Activated gamma-delta T cell treated with Interleukin-2 at 50 U/mL for 16 hours (primary cell): ENCODE results near the gene SLC13A5.
"Not testable (repeated sequence)": the region's sequence is repeated elsewhere in the genome, so short reads cannot be mapped to it uniquely, and the experiment has no call there.

ENCODE experiments used
- DNase-seq: peaks from one replicate; pipeline ENCODE4 v3.0.0-alpha.2; 2020

Gene SLC13A5

DNA sequence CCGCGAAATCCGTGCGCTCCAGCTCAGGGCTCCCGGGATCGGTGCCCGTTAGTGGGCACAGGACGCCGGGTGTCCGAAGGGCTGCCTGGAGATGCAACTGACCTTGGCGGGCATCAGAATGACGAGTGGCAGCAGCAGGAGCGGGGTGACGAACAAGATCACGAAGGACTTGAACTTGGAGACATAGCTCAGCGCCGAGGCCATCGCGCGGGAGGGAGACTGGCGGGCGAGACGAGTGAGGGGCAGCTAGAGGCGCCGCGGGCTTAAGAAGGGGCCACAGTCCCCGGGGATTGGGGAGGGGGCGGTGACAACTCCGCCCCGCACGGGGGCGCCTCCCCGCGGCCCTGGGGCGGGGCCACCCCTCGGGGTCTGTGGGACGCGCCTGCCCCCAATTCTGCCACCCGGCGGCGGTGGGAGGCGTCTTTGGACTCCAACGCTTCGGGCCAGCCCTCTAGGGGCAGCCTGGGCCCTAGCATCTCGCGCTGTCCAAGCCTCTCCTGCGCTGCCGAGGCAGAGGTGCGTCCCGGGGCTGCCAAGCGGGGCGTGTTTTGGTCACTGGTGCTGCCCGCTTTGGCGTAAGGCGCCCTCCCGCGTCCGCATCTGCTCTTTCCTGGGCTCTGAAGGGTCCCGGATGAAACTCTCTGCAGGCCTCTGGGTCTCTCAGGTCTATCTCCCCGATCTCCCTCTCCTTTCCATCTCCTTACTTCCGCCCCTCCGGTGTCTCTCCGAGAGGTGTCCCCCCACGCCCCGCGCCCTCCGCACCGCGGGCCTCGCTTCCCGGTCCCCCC lies at the start of gene SLC13A5:
Gene SLC13A5 (minus strand): TSS at position 240 of the 788 bp plus-strand sequence. CDS start 36 bp downstream, at position 204.
- DNase-seq, result no peak

DNA sequence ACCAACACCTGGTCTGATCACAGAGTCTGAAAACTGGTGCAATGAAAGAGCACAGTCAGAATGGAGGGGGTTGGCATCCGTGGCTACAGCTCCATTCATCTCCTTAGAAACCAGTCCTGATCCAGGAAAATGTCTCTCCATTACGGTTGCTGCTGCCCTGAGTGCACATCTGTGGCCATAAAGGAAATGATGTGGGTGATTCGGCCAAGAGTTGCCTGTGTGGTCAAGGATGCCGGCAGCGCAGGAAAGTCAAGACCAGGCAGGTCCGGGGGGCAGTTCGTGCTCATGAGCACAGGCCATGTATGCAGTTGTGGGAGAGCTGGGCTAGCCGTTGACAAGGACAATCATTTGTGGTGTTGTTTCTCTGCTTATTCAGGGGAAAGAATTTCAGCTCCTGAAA lies 48.6 kb upstream of the SLC13A5 start:
- no peak for DNase-seq

DNA sequence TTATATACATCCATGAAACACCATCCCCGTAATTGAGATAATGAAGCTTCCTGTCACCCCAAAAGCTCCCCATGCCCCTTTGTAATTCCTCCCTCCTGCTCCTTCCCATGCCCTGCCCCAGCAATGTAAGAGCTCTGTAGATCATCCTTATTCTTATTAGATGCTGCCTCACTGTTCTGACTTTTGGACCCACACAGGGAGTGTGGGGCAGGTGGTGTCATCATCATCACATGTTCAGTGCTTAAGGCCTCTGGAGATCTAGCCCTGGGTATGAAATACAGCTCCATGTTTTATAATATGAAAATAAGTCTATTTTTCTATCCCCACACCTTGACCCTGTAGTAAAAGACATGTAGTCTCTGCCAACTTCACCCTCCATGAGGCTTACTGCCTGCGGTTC lies 44.6 kb upstream of the SLC13A5 start:
- DNase-seq, result no peak

DNA sequence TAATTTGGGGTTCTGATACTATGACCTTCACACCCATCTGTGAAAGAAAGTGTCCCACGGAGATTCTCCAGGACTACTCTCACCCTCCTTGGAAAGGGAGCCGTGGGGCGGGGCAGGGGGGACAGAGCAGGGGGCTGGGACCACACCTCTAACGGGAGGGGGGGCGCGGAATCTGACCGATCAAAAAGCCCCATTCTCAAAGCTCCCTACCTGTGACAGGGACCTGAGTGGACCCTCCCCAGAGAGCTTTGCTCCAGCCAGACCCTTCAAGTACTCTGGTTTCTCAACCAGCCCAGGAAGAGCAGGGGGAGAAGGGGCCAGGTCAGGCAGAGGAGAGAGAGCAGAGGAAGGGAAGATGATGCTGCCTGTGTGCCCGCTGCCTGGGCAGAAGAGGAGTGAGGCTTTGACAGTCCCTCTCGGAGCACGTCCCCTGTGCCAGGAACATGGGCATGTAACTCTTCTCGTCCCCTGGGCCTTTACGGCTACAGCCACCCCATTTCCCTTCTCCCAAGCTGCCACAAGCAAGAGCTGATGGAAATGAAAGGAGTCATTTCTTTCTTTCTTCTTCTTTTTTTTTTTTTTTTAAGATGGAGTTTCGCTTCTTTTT lies 43.4 kb upstream of the SLC13A5 start:
- no peak for DNase-seq

DNA sequence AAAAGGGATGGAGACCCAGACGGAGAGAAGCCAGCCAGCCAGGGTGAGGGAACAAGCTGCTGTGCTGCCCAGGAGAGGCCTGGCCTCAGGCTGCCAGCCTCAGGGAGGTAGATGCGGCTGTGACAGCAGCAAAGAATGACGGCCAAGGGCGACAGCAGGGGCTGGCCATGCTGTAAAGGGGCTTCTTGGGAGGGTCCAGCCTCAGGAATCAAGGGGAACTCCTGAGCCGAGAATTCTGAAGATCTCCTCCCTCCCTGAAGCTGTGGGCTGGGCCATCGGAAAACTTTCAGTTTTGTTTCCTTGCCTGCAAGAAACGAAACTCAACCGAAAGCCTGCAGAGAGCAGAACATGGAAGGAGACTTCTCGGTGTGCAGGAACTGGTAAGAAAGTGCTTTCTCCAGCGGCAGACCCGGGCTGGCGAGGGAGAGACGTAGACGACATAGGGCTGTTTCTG lies 42.6 kb upstream of the SLC13A5 start, which contains the start of gene XAF1:
Gene XAF1 (plus strand): TSS at position 316 of the 454 bp plus-strand sequence. CDS start 33 bp downstream, at position 349.
- peak; percentile 35 for DNase-seq

DNA sequence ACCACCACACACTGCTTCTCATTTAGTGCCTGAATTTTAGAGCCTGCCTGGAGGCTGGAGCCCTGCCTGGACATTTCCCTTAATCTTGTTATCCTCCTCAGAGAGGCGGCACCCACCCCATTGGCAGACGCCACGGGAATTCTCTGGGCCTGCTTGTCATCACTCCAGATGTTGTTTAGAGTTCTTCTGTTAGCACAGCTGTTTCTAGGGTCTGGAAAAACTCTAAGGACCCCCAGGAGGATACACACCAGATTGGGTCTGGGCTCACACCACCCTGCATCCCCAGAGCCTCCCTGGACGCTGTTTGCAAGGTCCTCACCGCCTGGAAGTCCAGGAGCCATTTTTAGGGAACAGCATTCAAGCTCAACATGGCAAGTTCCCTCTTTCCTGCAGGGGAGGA lies 42.1 kb upstream of the SLC13A5 start:
- no peak for DNase-seq

DNA sequence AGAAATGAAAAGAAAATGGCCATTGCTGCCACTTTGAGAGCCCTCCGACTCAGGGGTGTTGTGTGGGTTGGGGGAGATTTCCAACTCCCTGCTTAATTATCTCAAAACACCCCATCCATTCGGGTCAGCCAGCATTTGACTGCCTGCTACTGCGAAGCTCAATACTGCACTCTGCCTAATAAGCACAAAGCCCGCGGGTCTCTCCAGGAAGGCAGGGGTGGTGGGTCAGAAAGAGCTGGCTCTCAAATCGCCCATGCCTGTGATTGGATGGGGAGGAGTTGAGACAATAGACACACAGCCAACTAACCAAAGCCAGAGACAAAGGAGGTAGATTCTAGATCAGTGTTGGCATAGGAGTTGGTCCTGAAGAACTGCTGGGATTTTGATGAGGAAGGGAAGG lies 40.4 kb upstream of the SLC13A5 start:
- no peak for DNase-seq

DNA sequence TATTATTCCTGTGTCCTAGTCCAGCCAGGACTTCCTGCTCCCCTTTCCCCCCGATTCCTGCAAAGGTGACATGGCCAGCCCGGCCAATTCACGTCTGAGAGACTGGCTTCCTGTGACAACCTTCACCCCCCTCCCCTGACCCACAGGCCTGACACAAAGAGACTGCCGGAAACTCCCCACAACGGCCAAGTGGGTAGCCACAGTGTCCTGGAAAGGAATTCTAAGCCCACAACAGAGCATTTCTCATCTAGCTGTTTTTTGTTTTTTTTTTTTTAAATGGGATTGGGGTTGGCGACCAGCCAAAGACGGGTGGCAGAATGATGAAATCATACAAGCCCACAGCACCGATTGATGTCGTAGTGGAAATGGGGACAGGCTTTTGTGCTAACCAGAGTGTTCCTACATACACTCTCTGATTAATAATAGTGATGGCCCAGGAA lies 39.9 kb upstream of the SLC13A5 start:
- DNase-seq, result peak; percentile 37

DNA sequence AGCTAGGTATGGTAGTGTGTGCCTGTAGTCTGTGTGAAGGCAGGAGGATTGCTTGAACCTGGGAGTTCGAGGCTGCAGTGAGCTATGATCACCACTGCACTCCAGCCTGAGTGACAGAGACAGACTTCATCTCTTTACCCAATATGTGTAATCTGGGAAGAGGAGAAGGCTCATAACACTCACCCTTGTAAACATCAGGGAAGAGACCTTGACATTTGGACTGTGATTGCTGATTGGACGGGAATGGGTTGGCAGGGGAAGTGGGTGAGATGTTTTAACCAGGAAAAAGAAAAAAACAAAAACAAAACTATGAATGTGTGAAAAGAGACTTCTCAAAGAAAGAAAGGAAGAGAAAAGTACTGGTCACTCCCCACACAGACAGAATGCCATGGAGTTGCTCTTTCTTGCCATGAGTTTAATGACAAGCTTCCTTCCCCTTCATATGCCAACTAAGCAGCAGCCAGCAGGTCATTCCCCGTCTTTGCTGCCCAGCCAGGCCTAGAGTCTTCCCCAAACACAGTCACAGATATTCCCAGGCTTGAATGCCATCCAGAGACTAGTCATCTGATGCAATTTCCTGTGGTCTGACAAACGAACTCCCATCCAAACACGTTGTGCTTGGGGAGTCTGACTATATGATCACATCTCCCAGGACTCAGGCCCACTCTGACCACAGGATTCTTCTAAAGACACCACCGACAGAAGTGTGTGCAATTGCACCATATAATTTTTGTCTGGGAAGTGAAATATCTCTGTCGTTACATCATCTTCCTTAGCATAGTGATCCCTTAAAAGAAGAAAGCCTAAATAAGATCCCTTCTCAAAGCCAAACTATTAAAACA lies 39.1 kb upstream of the SLC13A5 start:
- no peak for DNase-seq

DNA sequence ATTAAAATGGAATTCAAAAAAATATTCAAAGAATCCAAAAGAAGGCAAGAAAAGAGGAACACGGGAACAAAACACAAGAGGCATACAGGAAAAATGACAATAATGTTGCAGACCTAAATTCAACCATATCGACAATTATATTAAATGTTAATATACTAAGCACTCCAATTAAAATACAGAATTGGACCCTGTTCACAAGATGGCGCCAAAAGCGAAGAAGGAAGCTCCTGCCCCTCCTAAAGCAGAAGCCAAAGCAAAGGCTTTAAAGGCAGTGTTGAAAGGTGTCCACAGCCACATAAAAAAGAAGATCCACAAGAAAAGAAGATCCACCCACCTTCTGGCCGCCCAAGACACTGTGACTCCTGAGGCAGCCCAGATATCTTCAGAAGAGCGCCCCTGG lies 36.4 kb upstream of the SLC13A5 start:
- no peak for DNase-seq

DNA sequence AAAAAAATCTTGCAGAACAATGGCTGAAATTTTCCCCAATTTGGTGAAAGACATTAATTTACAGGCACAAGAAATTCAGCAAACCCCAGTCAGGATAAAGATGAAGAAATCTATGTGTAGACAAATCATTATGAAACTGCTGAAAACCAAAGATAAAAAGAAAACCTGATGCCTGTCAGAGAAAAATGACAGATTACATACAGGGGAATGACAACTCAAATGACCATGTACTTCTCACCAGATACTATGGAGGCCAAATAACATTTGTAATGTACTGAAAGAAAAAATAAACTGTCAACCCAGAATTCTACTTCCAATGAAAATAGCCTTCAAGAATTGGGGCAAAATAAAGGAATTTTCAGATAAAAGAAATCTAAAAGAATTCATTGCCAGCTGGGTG lies 35.4 kb upstream of the SLC13A5 start:
- DNase-seq, result no peak

DNA sequence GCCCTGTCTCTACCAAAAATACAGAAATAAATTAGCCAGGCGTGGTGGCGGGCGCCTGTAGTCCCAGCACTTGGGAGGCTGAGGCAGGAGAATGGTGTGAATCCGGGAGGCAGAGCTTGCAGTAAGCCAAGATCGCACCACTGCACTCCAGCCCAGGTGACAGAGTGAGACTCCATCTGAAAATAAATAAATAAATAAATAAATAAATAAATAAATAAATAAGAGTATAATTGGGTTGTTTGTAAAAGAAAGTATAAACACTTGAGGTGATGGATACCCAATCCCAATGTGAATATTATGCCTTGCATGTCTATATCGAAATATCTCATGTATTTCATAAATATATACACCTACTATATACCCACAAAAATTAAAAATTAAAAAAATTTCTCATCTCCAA lies 33.5 kb upstream of the SLC13A5 start:
- DNase-seq, result not testable (repeated sequence)

DNA sequence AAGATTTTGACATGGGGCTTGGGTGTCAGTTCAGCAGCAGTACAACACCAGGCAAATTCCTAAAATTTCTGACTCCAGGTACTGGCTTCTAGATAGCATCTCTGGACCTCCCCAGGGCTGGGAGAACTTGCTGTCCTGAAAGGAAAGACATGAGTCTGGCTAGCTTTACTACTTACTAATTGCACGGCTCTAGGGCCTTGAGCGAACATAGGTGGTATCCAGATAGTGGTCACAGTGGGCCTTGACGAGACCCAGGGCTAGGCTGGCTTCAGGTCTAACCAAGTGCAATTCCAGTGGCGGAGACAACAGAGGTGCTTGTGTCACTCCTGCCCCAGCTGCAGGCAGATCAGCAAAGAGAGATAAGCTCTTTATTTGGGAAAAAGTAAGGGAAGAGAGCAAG lies 16.4 kb upstream of the SLC13A5 start:
- DNase-seq, result no peak

DNA sequence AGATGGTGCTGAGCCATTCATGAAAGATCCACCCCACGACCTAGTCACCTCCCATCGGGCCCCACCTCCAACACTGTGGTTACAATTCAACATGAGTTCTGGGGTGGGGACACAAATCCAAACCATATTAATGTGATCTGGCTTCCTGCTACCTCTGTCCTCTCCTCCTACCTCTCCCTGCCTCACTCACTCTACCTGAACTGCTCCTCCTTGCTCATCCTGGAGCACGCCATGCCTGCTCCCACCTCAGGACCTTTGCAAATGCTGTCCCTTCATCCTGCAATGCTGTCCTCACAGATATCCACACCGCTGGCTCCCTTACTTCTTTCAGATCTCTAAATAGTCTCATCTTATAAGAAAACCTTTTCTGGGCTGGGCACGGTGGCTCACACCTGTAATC lies 10.8 kb upstream of the SLC13A5 start:
- no peak for DNase-seq

DNA sequence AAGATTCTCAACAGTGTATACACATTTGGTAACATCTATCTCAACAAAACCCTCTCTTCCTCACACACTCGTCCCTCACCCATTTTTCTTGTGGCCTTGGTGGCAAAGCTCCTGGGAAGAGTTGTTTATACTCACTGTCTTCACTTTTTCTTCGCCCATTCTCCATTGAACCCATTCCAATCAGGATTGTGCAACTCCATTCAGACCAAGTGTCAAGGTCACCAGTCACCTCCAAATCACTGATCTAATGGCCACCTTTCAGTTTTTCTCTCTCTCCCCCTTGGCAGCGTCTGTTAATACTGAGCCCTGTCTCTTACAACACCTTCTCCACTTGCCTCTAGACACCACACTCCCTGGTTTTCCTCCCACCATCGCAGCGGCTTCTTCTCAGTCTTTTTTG lies 8.6 kb upstream of the SLC13A5 start:
- no peak for DNase-seq

DNA sequence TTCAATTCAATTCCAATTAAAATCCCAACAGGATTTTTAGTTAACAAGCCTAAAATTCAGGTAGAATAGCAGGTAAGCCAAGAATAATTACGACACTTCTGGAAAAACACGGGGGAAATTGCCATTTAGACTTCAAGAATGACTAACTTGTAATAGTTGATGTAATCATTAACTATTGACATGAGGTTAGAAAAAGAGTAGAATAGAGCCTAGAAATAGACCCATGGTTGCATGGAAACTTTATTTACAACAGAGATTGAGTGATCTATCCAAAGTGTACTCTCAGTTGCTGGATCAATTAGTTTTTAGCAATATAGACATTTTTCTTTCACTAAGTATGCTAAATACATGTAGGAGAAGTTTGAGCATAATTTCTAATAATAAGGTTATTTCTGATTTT lies 3.6 kb upstream of the SLC13A5 start:
- no peak for DNase-seq

DNA sequence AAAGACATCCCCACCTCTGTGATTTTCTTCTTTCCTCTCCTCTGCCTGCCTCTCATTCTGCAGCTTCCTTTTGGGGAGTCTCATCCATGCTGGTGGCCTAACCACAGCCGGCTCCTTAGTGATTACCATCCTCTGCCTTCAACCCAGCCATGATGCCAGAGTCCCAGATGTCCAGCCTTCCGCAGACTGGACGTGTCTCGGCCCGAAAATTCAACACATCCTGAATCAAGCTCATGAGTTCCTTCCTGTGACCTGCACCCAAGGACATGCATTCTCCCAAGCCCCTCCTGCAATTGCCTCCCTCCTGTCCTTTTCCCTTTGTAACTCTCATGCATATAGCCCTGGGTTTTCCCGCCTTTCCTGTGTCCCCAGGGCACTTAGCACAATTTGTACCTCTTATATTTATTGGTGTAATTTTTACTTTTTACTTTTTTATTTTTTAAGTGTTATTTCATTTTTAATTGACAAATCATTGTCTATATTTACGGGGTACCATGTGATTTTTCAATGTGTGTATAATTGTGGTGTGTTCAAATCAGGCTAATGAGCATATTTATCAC lies 1.2 kb upstream of the SLC13A5 start:
- no peak for DNase-seq

DNA sequence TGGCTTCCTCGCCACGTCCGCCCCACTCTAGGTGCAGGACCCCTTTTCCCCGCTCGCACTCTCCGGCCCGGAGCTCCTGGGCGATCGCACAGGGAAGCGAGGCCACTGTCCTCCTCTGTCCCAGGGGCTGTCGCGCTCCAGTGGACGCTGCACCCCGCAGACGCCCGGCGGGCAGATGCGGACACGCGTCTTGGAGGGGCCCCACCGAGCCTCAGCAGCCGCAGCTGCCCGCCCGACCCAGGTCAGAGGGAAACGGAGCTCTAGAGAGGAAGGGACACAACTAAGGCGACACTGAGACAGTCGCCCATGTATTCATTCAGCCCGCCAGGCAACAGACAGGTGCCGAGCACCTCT lies 726 bp upstream of the SLC13A5 start:
- no peak for DNase-seq

DNA sequence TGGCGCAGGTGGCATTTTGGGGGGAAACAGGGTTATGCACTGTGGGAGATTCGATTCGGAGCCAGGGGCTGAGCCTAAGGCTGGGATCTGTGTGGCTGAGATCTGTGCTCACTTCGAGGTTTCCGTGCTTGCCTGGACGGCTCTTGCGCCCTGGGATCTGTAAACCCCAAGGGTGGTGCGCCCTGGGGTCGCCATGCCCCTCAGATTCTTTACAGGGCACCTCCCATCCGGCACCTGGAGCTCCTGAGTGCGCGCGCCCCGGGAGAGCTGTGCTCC lies 377 bp downstream of the SLC13A5 start:
- no peak for DNase-seq

DNA sequence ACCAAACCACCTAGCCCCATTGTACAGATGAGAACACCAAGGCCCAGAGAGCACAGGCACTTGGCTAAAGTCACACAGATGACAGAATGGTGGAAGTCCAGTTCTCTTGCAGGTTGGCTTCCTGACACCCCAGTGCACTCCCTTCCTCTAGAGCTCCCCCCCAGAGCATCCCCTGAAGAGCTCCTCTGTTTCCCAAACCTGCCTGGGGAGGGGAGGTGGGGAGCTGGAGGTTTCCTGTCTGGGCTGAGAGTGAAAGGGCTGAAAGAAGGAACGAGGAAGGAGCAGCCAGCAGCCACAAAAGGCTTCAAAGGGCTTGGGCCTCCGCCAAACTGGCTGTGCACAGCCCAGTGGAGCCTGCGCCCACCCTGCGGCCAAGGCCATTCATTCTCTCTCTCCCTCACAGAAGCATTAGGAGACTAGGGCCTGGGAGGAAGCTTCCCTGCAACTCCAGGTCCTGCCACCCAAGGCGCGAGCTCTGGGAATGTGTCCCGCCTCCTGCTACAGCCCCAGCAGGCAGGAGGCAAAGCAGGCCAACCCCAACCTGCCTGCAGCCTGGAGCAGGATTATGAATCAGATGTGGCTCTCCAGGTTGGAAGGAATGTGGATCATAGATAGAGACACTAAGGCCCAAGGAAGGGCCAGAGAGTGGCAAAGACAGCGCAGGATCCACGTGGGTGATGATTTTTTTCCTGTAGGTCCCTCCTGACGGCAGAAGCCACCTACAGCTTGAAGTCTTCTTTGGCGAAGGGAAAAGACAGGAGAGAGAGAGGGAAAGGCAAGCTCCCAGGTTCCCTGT lies 913 bp downstream of the SLC13A5 start:
- no peak for DNase-seq

DNA sequence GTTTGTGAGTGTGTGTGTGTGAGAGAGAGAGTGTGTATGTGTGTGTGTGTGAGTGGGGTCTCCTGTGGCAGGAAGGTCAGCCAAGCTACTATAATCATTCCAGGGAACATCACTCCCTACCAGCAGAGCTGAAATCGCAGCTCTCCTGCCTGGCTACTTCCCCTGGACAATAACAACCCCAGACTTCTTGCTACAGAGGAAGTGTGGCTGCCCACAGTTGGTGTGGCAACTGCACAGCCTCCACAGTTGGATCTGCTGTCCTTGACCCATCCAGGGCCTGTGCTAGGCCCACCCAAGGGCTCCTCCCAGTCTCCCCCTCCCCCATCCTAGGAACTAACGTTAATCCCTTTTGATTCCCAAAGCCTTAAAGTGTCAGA lies 1.5 kb downstream of the SLC13A5 start:
- no peak for DNase-seq

DNA sequence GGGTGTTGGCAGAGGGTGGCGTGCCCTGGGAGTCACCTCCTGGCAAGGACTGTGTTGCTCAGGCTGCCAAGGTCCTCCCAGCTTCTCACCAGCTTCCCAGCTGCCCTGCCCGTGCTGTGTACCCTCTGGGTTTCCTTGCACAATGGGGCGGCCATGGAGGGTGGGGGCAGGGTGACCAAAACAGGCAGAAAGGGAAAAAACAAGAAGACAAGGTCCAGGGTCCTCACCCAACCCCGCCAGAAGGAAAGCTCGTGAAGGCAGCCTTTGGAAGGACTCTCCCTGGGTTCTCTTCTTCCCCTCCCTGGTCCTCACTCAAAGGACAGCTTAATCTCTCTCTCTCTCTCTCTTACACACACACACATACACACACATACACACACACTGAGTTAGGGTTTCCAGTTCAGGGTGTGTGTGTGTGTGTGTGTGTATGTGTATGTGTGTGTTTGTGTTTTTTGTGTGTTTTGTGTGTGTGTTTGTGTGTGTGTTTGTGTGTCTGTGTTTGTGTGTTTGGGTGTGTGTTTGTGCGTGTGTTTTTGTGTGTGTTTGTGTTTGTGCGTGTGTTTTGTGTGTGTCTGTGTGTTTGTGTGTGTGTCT lies 2.0 kb downstream of the SLC13A5 start:
- no peak for DNase-seq
